Mammary epithelial cell (primary cell): ENCODE data around the gene PARP9.

Source experiments
- CTCF ChIP-seq, 2 donors: IDR thresholded peaks in 1 of 2; conservative IDR thresholded peaks in 1 of 2; 2 replicates each; pipeline ENCODE4 v1.5.1; 2011 to 2012; ENCODE audit warnings: inconsistent platforms in 2 of 2, low read length in 2 of 2, mild to moderate bottlenecking in 2 of 2, control low read depth in 1 of 2, low read depth in 1 of 2; ENCODE audit not compliant: insufficient read depth in 1 of 2; ENCODE audit errors: extremely low read depth in 1 of 2
- EZH2 ChIP-seq: IDR thresholded peaks from 2 replicates; pipeline ENCODE4 v1.6.1; 2012; ENCODE audit warnings: low read length, inconsistent platforms, borderline replicate concordance

- TF ChIP-seq CTCF (conservative IDR thresholded peaks at IDR 0.05 in 1 of 2, IDR thresholded peaks at IDR 0.05 in 1 of 2; ENCODE audit: extremely low read depth in 1 of 2, insufficient read depth in 1 of 2, low read depth in 1 of 2, low read length in 2 of 2) (no peak), EZH2 (no peak)
Observed at GRCh38 chr3:122612696-122613095, 48.6 kb upstream of the PARP9 start.
